SKM-1 (cell line): ENCODE measurements around the gene ECHDC1.

Experiments used
- DNase-seq: peaks from one replicate; lab custom pipeline; 2025; ENCODE audit not compliant: unreplicated experiment; lab: John Stamatoyannopoulos, UW

ECHDC1 gene

DNA sequence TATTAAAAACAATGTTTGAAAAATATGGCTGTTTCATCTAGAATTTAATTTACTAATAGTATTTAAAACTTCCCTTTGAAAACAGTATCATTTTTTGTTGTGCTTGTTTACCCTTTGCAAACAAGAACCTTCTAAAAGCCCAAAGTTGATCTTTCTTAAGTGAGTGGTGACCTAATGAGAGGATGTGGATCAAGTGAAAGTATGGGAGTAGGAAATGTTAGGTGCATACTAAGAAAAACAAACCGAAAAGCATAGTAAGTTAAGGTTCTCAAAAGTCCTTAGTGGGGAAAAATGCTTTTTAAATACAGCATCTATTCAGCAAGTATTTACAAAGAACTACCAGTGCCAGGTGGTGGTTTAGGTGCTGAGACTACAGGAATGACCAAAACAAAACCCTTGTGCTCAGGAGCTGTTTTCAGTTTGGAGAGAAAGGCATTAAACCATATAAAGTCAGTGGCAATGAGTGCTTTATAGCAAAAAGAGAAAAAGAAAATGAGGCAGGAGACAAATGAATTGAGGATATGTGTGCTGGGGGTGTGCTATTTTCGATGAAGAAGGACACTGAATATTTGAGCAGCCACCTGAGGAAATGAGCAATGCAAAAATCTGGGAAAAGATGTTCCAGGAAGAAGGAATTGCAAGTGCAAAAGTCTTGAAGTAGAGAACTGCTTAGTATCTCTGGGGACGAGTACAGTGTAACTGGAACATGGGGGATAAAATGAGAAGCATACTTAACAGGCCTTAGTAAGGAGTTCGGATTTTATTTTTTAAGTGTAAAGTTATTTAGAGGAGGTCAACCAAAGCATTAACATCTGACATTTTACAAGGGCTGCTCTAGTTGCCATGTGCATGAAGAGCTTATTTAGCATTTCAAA lies 52.8 kb downstream of the ECHDC1 start:
- DNase-seq: no peak

GRCh38 chr6:127289934-127290333 lies 53.5 kb downstream of the ECHDC1 start:
- no peak for DNase-seq

DNA sequence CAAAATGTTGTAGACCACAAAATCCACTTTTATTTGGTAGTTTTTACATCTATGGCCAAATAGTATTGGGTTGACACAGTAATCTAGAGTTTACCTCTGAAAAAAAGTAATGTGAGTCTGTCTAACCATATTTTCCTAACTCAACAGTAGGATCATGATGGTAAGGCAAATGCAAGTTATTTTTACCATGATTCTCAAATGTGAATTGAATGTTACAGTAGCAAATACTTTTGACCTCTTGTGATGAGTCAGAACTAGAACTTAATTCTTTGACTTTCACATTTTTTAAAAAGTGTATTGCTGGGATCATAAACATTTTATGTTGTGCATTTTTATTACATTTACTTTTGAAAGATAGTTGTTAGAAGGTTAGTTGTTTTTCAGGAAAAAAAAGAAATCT lies 54.7 kb downstream of the ECHDC1 start:
- DNase-seq: no peak

DNA sequence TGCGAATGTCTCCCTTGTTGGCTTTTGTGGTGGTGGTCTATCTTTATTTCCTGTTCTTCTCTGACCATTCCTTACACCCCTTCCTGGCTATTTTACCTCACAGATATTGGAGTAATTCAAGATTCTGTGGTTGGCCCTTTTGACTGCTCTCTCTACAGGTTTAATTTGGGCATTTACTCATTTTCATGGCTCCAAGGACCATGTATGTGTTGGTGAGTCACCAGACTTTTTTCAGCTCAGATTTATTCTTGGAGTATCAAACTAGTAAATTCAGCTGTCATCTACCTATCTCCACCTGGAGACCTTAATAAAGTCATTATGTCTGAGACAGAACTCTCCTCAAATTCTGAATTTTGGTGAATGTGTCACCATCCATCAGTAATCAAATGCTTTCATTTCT lies 61.2 kb downstream of the ECHDC1 start:
- DNase-seq: no peak

DNA sequence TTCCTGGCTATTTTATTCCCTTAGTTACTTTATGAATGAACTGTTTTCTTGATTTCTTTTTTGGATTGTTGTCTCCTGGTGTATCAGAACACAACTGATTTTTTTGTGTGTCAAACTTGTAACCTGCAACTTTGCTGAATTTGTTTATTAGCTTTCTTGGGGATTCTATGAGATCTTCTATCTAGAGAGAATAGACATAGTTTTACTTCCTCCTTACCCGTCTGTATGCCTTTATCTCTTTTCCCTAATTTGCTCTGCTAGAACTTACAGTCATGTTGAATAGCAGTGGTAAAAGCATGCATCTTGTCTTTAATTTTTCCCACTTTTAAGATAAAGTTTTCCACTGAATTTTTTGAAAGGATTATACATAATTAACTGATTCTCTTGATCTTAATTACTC lies 63.6 kb downstream of the ECHDC1 start:
- DNase-seq: no peak

- no peak for DNase-seq
Observed at GRCh38 chr6:127277878-127278843, 65.2 kb downstream of the ECHDC1 start.

DNA sequence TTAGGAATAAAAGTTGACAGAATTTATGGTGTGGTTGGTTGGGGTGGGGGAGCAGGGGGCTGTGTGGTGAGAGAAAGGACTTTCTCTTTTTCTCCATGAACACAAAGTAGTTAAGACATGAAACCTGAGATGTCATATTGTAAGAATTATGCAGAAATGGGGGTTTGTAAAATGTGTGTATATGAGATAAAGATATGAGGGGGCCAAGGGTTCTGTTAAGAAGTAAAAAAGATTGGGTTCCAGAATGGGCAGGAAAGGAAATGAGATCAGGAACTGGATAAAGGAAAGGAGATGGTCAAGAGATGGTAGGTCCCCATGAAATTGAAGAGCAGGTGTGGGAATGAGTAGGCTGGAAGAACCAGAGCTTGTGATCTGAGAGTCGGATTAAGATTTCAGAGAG lies 67.1 kb downstream of the ECHDC1 start:
- DNase-seq: no peak

- DNase-seq: no peak
Observed at GRCh38 chr6:127273499-127273898, 69.9 kb downstream of the ECHDC1 start.

- no peak for DNase-seq
Observed at GRCh38 chr6:127272576-127272975, 70.8 kb downstream of the ECHDC1 start.

- DNase-seq: no peak
Observed at GRCh38 chr6:127267646-127268625, 75.5 kb downstream of the ECHDC1 start.

GRCh38 chr6:127266892-127267645 lies 76.3 kb downstream of the ECHDC1 start:
- DNase-seq: peak; percentile 37

- peak; percentile 80 for DNase-seq
Observed at GRCh38 chr6:127266178-127266891, 77.1 kb downstream of the ECHDC1 start, which contains the start of gene RNF146. TSS of gene RNF146 (plus strand) at chr6:127266864. CDS start at chr6:127280339, 13,475 bp downstream.

DNA sequence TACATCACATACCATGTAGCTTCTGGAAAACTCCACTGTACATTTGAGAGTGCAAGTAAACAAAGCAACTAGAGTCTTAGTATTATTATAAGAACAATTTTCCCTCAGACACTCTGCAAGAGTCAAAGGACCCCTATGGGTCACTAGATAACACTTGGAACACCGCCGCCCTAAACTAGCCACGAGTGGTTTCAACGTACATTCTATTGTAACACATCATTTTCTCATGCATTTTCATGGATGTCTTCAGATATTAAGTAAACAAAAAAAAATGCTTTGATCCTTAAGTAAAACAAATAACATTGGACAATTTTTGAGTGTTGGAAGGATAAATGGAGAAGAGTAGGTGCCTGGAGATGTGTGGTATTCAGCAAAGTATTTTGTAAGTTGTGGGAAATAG lies 79.9 kb downstream of the ECHDC1 start:
- no peak for DNase-seq

DNA sequence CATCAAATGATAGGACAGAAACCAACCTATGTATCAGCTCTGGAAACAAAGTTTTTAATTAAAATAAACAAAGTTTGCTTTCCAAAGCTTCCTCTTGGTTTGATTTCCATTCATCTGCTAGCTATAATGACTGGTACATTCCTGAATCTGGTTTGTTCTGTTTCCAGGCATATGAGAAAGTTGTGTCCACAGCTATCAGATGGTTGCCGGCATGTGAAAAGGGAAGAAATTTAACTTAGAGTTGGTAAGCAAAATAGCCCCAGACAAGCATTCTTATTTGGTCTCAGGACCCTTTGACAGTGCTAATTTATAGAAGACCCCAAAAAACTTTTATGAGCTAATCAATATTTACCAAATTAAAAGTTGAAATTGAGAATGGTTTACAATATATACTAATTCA lies 80.5 kb downstream of the ECHDC1 start:
- DNase-seq: no peak

GRCh38 chr6:127255286-127255685 lies 88.1 kb downstream of the ECHDC1 start:
- no peak for DNase-seq

GRCh38 chr6:127249621-127250020 lies 93.8 kb downstream of the ECHDC1 start:
- no peak for DNase-seq

GRCh38 chr6:127247114-127248096 lies 96.0 kb downstream of the ECHDC1 start:
- DNase-seq: no peak

GRCh38 chr6:127243501-127243900 lies 99.9 kb downstream of the ECHDC1 start:
- DNase-seq: no peak
